Activated CD8-positive, alpha-beta memory T cell treated with anti-CD3 and anti-CD28 coated beads for 1 hour (primary cell): ENCODE results near the gene TICRR.
"Not testable (repeated sequence)": the region's sequence is repeated elsewhere in the genome, so short reads cannot be mapped to it uniquely, and the experiment has no call there.

Experiments used
- DNase-seq, 2 donors: peaks; one replicate each; pipeline ENCODE4 v3.0.0-alpha.2; 2020; ENCODE audit warnings: low read depth in 1 of 2; ENCODE audit errors: extremely low read depth in 1 of 2

Gene TICRR

DNA sequence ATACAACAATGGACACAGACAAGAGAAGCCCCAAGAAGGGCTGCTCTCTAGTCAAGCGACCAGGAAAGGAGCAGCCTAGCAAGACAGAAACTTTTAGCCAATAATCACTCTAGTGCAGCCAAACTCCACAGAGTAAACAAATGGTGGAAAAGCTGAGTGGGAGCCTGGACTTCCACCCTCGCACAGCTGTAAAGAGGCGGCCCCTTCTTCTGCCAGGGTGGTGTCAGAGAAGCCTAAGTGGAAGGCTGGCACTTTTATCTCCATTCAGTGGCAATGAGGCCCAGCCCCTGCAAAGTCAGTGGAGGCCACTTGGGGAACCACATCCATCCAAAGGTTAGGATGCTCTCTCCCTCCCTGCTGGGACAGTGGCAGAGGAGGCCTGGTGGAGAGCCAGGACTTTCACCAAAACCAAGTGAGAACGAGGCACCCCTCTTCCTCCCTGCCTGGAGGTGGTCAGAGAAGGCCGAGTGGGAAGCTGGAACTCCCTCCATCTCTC is 15.5 kb upstream of the TICRR start:
- DNase-seq: no peak

GRCh38 chr15:89566181-89566580 is 9.1 kb upstream of the TICRR start:
- no peak for DNase-seq

DNA sequence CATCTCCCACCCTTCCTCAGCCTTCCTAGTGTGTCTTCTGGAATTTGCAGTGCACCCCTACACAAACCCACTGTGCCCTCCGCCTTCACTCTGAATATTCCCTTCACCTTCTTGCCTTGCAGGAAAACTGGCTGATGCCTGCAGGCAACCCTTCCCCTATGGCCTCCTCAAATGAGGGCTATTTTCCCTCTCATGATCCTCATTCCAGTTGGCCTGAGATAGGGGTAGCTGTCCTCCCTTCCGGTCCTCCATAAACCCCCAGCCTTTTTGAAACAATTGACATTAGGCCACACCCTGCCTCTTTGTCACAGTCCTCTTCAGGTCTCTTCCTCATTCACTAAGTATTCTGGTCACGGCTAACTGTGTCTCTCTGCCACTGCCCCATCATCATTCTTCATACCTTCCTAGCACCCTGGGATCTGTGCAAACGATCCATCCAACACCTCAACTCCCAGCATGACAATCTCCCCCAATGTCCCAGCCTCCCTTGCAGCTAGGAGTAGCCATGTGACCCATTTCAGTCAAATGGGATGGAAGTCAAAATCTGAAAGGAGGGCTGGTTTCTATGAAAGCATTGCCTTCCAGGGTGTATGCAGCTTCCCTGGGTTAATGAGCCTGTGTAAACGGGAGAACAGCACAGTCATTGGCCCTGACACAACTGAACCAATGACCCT is 8.5 kb upstream of the TICRR start:
- DNase-seq: no peak

DNA sequence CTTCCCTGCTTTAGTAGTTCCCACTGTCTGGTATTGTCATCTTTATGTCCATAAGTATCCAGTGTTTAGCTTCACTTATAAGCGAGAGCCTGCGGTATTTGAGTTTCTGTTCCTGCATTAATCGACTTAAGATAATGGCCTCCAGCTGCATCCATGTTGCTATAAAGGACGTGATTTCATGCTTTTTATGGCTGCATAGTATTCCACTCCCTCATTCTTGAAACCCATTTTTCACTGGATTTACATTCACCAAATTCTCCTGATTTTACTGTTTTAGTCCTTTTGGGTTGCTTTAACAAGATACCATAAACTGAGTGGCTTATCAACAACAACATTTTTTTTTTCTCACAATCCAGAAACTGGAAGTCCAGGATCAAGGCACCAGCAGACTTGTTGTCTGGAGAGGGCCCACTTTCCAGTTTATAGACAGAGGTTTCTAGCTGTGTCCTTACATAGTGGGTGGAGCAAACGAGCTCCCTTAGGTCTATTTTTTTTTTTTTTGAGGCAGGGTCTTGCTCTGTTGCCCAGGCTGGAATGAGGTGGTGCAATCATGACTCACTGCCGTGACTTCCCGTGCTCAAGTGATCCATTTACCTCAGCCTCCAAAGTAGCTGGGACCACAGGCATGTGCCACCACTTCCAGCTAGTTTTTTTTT is 6.1 kb upstream of the TICRR start:
- DNase-seq: no peak

DNA sequence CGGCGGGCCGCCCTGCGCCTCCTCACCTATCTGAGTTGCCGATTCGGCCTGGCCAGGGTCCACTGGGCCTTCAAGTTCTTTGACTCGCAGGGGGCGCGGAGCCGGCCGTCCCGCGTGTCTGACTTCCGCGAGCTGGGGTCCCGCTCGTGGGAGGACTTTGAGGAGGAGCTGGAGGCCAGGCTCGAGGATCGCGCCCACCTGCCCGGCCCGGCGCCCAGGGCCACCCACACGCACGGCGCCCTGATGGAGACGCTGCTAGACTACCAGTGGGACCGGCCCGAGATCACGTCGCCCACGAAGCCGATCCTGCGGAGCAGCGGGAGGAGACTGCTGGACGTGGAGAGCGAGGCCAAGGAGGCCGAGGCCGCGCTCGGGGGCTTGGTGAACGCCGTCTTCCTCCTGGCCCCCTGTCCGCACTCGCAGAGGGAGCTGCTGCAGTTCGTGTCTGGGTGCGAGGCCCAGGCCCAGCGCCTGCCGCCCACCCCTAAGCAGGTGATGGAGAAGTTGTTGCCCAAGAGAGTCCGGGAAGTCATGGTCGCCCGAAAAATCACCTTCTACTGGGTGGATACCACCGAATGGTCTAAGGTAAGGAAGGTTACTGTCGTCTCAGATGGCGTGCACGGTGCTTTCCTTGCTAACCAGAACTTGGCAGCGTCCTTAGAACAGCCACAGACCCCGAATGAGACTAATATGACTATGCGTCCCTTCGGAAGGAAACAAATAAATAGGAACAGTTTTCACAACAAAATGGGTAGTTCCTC is 567 bp downstream of the TICRR start:
- no peak for DNase-seq

DNA sequence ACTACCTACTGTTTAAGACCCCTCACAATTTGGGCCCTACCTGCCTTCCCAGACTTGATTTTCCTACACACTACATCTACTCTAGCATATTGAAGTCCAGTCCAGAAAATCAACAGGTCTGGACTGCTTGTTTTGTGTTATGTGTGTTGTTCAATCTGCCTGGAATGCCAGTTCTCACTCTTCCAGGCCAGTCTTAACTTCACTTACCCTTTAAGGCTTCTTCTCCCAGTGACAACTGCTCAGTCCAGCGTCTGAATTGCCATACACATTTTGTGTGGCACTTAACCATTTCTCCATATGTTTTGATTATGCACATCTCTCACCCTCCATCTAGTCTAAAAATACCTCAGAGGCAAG is 1.1 kb downstream of the TICRR start:
- no peak for DNase-seq

DNA sequence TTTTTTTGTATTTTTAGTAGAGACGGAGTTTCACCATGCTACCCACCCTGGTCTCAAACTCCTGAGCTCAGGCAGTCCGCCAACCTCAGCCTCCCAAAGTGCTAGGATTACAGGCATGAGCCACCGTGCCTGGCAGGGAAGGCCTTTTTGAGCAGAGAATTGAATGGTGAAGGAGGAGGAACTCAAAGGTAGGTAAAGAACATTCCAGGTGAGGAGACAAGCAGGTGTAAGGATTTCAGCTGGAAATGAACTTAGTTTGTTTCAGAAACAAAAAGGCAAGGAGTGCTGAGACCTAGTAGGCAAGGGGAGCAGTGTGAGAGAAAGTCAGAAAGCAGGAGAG is 2.5 kb downstream of the TICRR start:
- DNase-seq: no peak

DNA sequence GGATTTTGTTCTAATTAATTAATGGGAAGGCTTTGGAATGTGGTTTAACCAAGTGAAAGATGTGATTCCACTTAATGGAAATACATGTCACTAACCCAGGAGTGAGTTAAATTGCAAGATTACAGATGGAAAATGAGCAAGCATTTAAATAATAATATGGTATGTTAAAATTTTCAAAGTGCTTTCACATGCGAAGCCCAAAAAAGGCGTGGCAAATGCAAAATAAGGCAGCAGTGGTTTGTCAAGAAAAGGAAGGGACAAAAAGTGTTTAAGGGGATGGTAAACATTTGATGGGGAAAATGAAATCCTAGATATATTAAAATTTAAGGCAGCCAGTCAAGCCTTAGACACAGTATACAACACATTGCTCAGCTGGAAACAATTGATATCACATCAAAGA is 2.9 kb downstream of the TICRR start:
- DNase-seq: no peak

- DNase-seq: not testable (repeated sequence)
Observed at GRCh38 chr15:89580747-89581146, 5.5 kb downstream of the TICRR start.

GRCh38 chr15:89586651-89587050 is 11.4 kb downstream of the TICRR start:
- DNase-seq: no peak

- no peak for DNase-seq
Observed at GRCh38 chr15:89587955-89588354, 12.7 kb downstream of the TICRR start.

DNA sequence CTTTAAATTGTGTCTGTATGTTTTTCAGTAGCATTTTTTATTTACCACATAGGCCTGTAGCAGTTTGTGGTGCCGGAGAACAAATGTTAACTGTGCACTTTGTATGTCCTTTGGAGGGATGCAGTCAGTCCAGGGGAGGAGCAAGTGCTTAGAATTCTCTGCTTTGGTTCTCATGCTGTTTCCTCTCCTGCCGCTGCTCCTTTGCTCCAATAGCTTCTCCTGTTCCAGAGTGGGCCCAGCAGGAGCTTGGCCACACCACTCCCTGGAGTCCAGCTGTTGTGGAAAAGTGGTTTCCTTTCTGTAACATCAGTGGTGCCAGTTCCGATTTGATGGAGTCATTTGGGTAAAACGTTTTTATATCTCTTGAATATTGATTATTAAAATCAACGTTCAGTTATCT is 16.6 kb downstream of the TICRR start:
- DNase-seq: no peak

- DNase-seq: no peak
Observed at GRCh38 chr15:89593018-89593417, 17.7 kb downstream of the TICRR start.

GRCh38 chr15:89599021-89599420 is 23.8 kb downstream of the TICRR start:
- DNase-seq: no peak

DNA sequence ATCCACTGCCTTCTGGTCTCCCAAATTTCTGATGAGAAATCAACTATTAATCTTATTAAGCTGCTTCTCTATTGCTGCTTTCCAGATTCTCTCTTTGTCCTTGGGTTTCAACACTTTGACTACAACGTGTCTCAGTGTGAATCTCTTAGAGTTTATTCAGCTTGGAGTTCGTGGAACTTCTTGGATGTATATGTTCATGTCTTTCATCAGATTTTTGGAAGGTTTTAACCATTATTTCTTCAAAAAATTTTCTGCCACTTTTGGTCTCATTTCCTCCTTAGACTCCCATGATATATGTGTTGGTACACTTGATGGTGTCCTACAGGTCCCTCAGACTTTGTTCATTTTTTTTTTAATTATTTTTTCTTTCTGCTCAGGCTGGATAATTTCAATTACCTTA is 36.0 kb downstream of the TICRR start:
- no peak for DNase-seq

DNA sequence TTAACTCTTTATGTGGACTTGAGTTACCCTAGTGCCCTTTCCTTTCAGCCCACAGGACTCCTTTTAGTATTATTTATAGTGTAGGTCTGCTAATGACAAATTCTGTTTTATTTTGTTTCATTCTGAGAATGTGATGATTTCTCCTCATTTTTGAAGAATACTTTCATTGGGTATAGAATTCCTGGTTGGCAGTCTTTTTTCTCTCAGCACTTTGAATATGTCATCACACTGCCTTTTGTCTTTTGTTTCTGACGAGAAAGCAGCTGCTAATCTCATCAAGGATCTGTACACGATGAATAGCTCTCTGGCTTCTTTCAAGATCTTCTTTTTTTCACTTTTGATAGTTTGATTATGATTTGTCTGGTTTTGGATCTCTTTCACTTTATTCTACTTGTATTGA is 37.8 kb downstream of the TICRR start:
- no peak for DNase-seq

DNA sequence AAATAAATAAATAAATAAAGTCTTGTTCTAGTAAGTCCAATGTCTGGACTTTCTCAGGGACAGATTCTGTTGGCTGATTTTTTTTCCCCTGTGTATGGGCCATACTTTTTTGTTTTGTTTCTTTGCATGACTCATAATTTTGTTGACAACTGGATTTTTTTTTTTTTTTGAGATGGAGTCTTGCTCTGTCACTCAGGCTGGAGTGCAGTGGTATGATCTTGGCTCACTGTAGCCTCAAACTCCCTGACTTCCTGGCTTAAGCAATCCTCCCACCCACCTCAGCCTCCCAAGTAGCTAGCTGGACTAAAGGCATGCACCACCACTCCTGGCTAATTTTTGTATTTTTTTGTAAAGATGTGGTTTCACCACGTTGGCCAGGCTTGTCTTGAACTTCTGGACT is 38.9 kb downstream of the TICRR start:
- no peak for DNase-seq

GRCh38 chr15:89615135-89615534 is 39.9 kb downstream of the TICRR start:
- DNase-seq: no peak

DNA sequence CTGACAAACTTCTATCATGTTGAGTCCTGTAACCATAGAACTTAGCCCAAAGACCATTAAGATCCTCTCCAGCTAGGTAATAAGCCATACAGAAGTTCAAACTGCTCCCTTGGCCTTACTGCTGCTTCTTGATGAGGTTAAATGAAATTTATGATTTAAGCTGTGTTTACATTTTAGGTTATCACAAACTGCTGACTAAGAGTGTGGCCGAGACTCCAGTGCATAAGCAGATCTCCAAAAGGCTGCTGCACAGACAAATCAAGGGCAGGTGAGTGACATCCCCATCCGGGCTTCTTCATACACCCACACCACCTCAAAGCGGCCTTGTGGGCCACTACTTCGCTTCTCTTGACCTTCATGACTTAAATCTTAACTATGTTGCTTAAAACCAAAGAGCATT is 41.0 kb downstream of the TICRR start:
- DNase-seq: no peak

- no peak for DNase-seq
Observed at GRCh38 chr15:89621547-89621946, 46.3 kb downstream of the TICRR start.

GRCh38 chr15:89623165-89623564 is 47.9 kb downstream of the TICRR start:
- no peak for DNase-seq

DNA sequence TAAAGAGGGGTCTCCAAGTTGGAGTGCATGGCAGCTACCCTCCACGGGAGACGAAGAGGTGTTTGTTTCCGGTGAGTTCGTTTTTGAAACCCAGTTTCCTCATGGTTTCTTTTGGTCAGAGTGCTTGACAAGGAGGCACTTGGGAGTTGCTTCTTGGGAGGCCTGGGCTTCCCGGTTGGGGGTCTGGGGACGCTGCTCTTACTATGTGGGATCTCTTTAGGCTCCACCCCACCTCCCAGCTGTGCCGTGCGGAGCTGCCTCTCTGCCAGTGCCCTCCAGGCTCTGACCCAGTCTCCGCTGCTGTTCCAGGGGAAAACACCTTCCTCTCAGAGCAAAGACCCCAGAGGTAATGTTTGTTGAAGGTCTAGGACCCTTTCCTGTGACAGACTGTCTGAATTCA is 50.4 kb downstream of the TICRR start:
- no peak for DNase-seq
